Small intestine (tissue), 7 donors: ENCODE measurements around the gene RIPOR3. TPM values are rescaled to one million over a fixed set of nuclear protein-coding genes. Genes with fewer than 3 reads are reported as not detected.

ENCODE experiments used
- DNase-seq, 2 donors: peaks; one replicate each; pipeline versions ENCODE4 v3.0.0 to v3.0.0-alpha.2; 2013
- FAIRE-seq: peaks from 2 replicates; lab custom pipeline; 2012; peaks lifted over from hg19 to GRCh38; lab: Jason Lieb, UNC
- H3K27ac ChIP-seq, 3 donors: one replicate each; pipeline ENCODE4 v1.5.1; 2013; ENCODE audit warnings: low read length in 2 of 3, mild to moderate bottlenecking in 2 of 3, control low read depth in 1 of 3, inconsistent platforms in 1 of 3, low read depth in 1 of 3, moderate library complexity in 1 of 3
- H3K27me3 ChIP-seq, 3 donors: one replicate each; pipeline ENCODE4 v1.6.1; 2013; ENCODE audit warnings: low read length in 3 of 3, inconsistent platforms in 1 of 3; ENCODE audit not compliant: control insufficient read depth in 3 of 3, insufficient read depth in 3 of 3
- H3K36me3 ChIP-seq, 3 donors: one replicate each; pipeline ENCODE4 v1.6.1; 2013; ENCODE audit warnings: low read length in 3 of 3, inconsistent platforms in 1 of 3, low read depth in 1 of 3, mild to moderate bottlenecking in 1 of 3, moderate library complexity in 1 of 3; ENCODE audit not compliant: control insufficient read depth in 3 of 3, insufficient read depth in 2 of 3
- H3K4me1 ChIP-seq, 3 donors: one replicate each; pipeline ENCODE4 v1.6.1; 2013; ENCODE audit warnings: low read length in 2 of 3, inconsistent platforms in 1 of 3, low read depth in 1 of 3, mild to moderate bottlenecking in 1 of 3, moderate library complexity in 1 of 3; ENCODE audit not compliant: control insufficient read depth in 3 of 3, insufficient read depth in 2 of 3
- H3K4me3 ChIP-seq, 3 donors: one replicate each; pipeline ENCODE4 v1.5.1; 2013; ENCODE audit warnings: low read length in 3 of 3, control low read depth in 1 of 3, inconsistent platforms in 1 of 3, low read depth in 1 of 3, mild to moderate bottlenecking in 1 of 3, moderate library complexity in 1 of 3
- H3K9me3 ChIP-seq, 2 donors: one replicate each; pipeline ENCODE4 v1.6.1; 2013; ENCODE audit warnings: low read depth in 1 of 2, low read length in 1 of 2; ENCODE audit not compliant: control insufficient read depth in 2 of 2, insufficient read depth in 1 of 2
- WGBS, 3 donors: extraction: QIAGEN DNeasy Blood & Tissue Kit; methylation state at CpG; one replicate each; pipeline ENCODE4 v1.1.7; 2013; 5-methylcytosine and 5-hydroxymethylcytosine counted together
- polyA plus RNA-seq, 4 donors: library from polyadenylated mRNA; stranded (reverse) in 3 of 4; unstranded in 1 of 4; fragments of 200-250 nt in 3 of 4; fragments of 120-200 nt in 1 of 4; gene quantifications; one replicate each; pipeline versions ENCODE4 v1.2.1 to v1.2.3, GENCODE V29; 2013
- donor health status: healthy with polysubstance abuse.
- donor health status: control.
- donor health status: control.
- donor health status: Bipolar disorder and iron deficiency.
- donor health status: healthy.

The RIPOR3 gene
- polyA plus RNA-seq, 4 donors, result 0.22 to 10.9 (median 3.2) TPM

GRCh38 chr20:50670126-50670862 is 21.0 kb downstream of the RIPOR3 start:
- DNase-seq (peak in 1 of 2 donors; percentile 51), FAIRE-seq (no peak)
- no peak overlapping the region for H3K27ac ChIP-seq

GRCh38 chr20:50668798-50669197 is 22.5 kb downstream of the RIPOR3 start:
- Histone ChIP-seq H3K4me3 (no peak overlapping the region), H3K9me3 (no peaks in the 10 kb centered on the region), H3K4me1 (peaks cover 0 to 9% (median under 1%) of the 10 kb centered on the region in 3 donors), H3K36me3 (no peaks in the 10 kb centered on the region), H3K27me3 (no peaks in the 10 kb centered on the region), H3K27ac (no peak overlapping the region)
- no peak for DNase-seq
- WGBS, 3 donors, result 91 to 98% (median 94%) methylated on average over 4 of the region's 4 CpGs
- FAIRE-seq, result no peak

More at GRCh38 chr20:50670126-50670862, 21.0 kb downstream of the RIPOR3 start:
- H3K9me3 ChIP-seq, result no peaks in the 10 kb centered on the region
- no peaks in the 10 kb centered on the region for H3K27me3 ChIP-seq
- H3K4me3 ChIP-seq, result no peak overlapping the region
- no peaks in the 10 kb centered on the region for H3K36me3 ChIP-seq
- peaks cover 0 to 17% (median 3%) of the 10 kb centered on the region in 3 donors for H3K4me1 ChIP-seq
- WGBS, 3 donors, result 64 to 87% (median 67%) methylated on average over 12 of the region's 12 CpGs

GRCh38 chr20:50668326-50668725 is 23.0 kb downstream of the RIPOR3 start:
- Histone ChIP-seq H3K4me1 (peaks cover 0 to 8% (median 0%) of the 10 kb centered on the region in 3 donors), H3K9me3 (no peaks in the 10 kb centered on the region), H3K36me3 (no peaks in the 10 kb centered on the region), H3K4me3 (no peak overlapping the region), H3K27me3 (no peaks in the 10 kb centered on the region), H3K27ac (no peak overlapping the region)
- FAIRE-seq (no peak), DNase-seq (no peak)
- 89 to 97% (median 95%) methylated on average over 6 of the region's 6 CpGs for WGBS, 3 donors

GRCh38 chr20:50666709-50667298 is 24.5 kb downstream of the RIPOR3 start:
- WGBS, 3 donors, result 41 to 67% (median 60%) methylated on average over 9 of the region's 9 CpGs
- Histone ChIP-seq H3K27ac (no peak overlapping the region), H3K36me3 (no peaks in the 10 kb centered on the region), H3K4me1 (peaks cover 0 to 18% (median 4%) of the 10 kb centered on the region in 3 donors), H3K27me3 (no peaks in the 10 kb centered on the region), H3K4me3 (no peak overlapping the region), H3K9me3 (no peaks in the 10 kb centered on the region)
- DNase-seq (peak in 1 of 2 donors; percentile 36), FAIRE-seq (no peak)

- no peak overlapping the region for H3K4me3 ChIP-seq
- peaks cover 0 to 27% (median 6%) of the 10 kb centered on the region in 3 donors for H3K4me1 ChIP-seq
- FAIRE-seq, result no peak
- no peak for DNase-seq
- 85 to 90% (median 87%) methylated on average over 11 of the region's 11 CpGs for WGBS, 3 donors
- H3K36me3 ChIP-seq, result no peaks in the 10 kb centered on the region
- no peaks in the 10 kb centered on the region for H3K9me3 ChIP-seq
- no peaks in the 10 kb centered on the region for H3K27me3 ChIP-seq
- no peak overlapping the region for H3K27ac ChIP-seq
These were observed 27.1 kb downstream of the RIPOR3 start for GRCh38 chr20:50664254-50664653.

- peak; percentile 75 to 89 for DNase-seq
- no peaks in the 10 kb centered on the region for H3K36me3 ChIP-seq
- H3K4me1 ChIP-seq, result peaks cover 5 to 27% (median 6%) of the 10 kb centered on the region in 3 donors
- H3K27ac ChIP-seq, result peak overlapping the region; percentile 47 to 89 (median 55)
- H3K9me3 ChIP-seq, result no peaks in the 10 kb centered on the region
- 22 to 64% (median 26%) methylated on average over 10 of the region's 10 CpGs for WGBS, 3 donors
- no peaks in the 10 kb centered on the region for H3K27me3 ChIP-seq
- no peak overlapping the region for H3K4me3 ChIP-seq
- FAIRE-seq, result no peak
These were observed 28.1 kb downstream of the RIPOR3 start for GRCh38 chr20:50663095-50663821.

GRCh38 chr20:50659975-50660670 is 31.2 kb downstream of the RIPOR3 start:
- Histone ChIP-seq H3K36me3 (no peaks in the 10 kb centered on the region), H3K27ac (no peak overlapping the region), H3K4me1 (peaks cover 5 to 30% (median 6%) of the 10 kb centered on the region in 3 donors), H3K9me3 (no peaks in the 10 kb centered on the region), H3K4me3 (no peak overlapping the region), H3K27me3 (no peaks in the 10 kb centered on the region)
- FAIRE-seq (no peak), DNase-seq (no peak)
- 80 to 89% (median 85%) methylated on average over 6 of the region's 6 CpGs for WGBS, 3 donors
